Hepatic stellate cell (primary cell): Measurements from ENCODE around the gene NRXN3.

ENCODE experiments used
- DNase-seq: peaks from one replicate; pipeline ENCODE4 v3.0.0; 2011; ENCODE audit warnings: low spot score

NRXN3 gene

GRCh38 chr14:79693935-79694334 lies 1523.8 kb downstream of the NRXN3 start:
- no peak for DNase-seq

GRCh38 chr14:79695307-79695706 lies 1525.1 kb downstream of the NRXN3 start:
- no peak for DNase-seq

- DNase-seq: no peak
Observed at GRCh38 chr14:79698298-79698711, 1528.1 kb downstream of the NRXN3 start.

GRCh38 chr14:79699206-79699605 lies 1529.0 kb downstream of the NRXN3 start:
- DNase-seq: no peak

GRCh38 chr14:79701371-79701770 lies 1531.2 kb downstream of the NRXN3 start:
- DNase-seq: no peak

GRCh38 chr14:79702197-79702596 lies 1532.0 kb downstream of the NRXN3 start:
- DNase-seq: no peak

- no peak for DNase-seq
Observed at GRCh38 chr14:79703209-79703608, 1533.0 kb downstream of the NRXN3 start.

GRCh38 chr14:79704041-79704807 lies 1534.1 kb downstream of the NRXN3 start:
- no peak for DNase-seq

GRCh38 chr14:79705126-79705894 lies 1535.1 kb downstream of the NRXN3 start:
- DNase-seq: no peak

GRCh38 chr14:79706382-79706781 lies 1536.2 kb downstream of the NRXN3 start:
- DNase-seq: no peak

GRCh38 chr14:79708426-79709388 lies 1538.5 kb downstream of the NRXN3 start:
- DNase-seq: no peak

- DNase-seq: no peak
Observed at GRCh38 chr14:79709573-79709972, 1539.4 kb downstream of the NRXN3 start.

GRCh38 chr14:79712302-79712950 lies 1542.3 kb downstream of the NRXN3 start:
- no peak for DNase-seq

GRCh38 chr14:79721399-79722084 lies 1551.4 kb downstream of the NRXN3 start:
- no peak for DNase-seq

GRCh38 chr14:79724934-79725717 lies 1555.0 kb downstream of the NRXN3 start:
- no peak for DNase-seq

GRCh38 chr14:79727900-79728299 lies 1557.7 kb downstream of the NRXN3 start:
- DNase-seq: no peak

- no peak for DNase-seq
Observed at GRCh38 chr14:79728331-79728730, 1558.2 kb downstream of the NRXN3 start.

- no peak for DNase-seq
Observed at GRCh38 chr14:79729731-79730130, 1559.6 kb downstream of the NRXN3 start.

GRCh38 chr14:79730196-79730595 lies 1560.0 kb downstream of the NRXN3 start:
- no peak for DNase-seq

GRCh38 chr14:79730953-79731352 lies 1560.8 kb downstream of the NRXN3 start:
- no peak for DNase-seq
